Measurements from ENCODE around the gene CMIP. TPM values are rescaled to one million over a fixed set of nuclear protein-coding genes. Genes with fewer than 3 reads are reported as not detected.

CMIP gene
- total and polyA plus RNA-seq, 10 of the 15 experiments (the other 5 are each of a cell fraction or from before 2014, with no cell fraction given): 1.2 to 43.2 (median 4.4) TPM

GRCh38 chr16:81636298-81636993, 191.8 kb downstream of the CMIP start:
- BruUV-seq (replicated peaks): no TSS peak
- Histone ChIP-seq H3K4me1 (ENCODE audit: control insufficient read depth, insufficient read depth, low read length) (no peaks in the 10 kb centered on the region), H3K4me3 (no peak overlapping the region), H3K27me3 (replicated peaks in 1 of 2; ENCODE audit: control insufficient read depth in 2 of 2, insufficient read depth in 2 of 2, low read length in 1 of 2) (no peaks in the 10 kb centered on the region), H3K4me2 (ENCODE audit: control insufficient read depth, insufficient read depth) (no peak overlapping the region), H3K36me3 (ENCODE audit: control insufficient read depth in 2 of 2, insufficient read depth in 2 of 2, low read length in 1 of 2) (peaks cover 0 to 2% of the 10 kb centered on the region in 2 experiments; a peak in 3 of 4 replicates), H2AFZ (ENCODE audit: control insufficient read depth, low read depth, low read length) (no peak overlapping the region), H4K20me1 (ENCODE audit: control insufficient read depth, insufficient read depth) (no peaks in the 10 kb centered on the region; the same call in 1 of the 2 replicates), H3K27ac (ENCODE audit: control insufficient read depth, insufficient read depth) (no peak overlapping the region), H3K9me3 (replicated peaks; ENCODE audit: control insufficient read depth, insufficient read depth, low read length) (no peaks in the 10 kb centered on the region), H3K79me2 (ENCODE audit: control insufficient read depth, insufficient read depth, low read length) (no peaks in the 10 kb centered on the region), H3K9ac (ENCODE audit: control insufficient read depth, insufficient read depth, low read length) (no peak overlapping the region)
- ATAC-seq: no peak
- POLR2A ChIA-PET: no interaction called here
- WGBS (ENCODE audit: insufficient coverage, insufficient replicate concordance, low lambda C conversion rate, missing lambda C conversion rate): 78% methylated on average over 15 of the region's 16 CpGs
- RAD21 ChIA-PET (ENCODE audit: unreplicated experiment): no interaction called here
- SMC1A ChIA-PET (ENCODE audit: uncharacterized antibody, unreplicated experiment): no interaction called here
- no peak for FAIRE-seq
- no peak for DNase-seq (ENCODE audit: low read depth, low spot score)
- TF ChIP-seq TCF7 (IDR thresholded peaks at IDR 0.05; ENCODE audit: borderline replicate concordance) (no peak), NBN (IDR thresholded peaks at IDR 0.05) (no peak), USF2 (IDR thresholded peaks at IDR 0.05; ENCODE audit: borderline replicate concordance, low read depth, low read length) (no peak), ATF7 (IDR thresholded peaks at IDR 0.05; ENCODE audit: low read depth) (no peak), SRF (IDR thresholded peaks at IDR 0.05; ENCODE audit: low read depth in 2 of 2, low read length in 2 of 2) (no peak), NFYB (IDR thresholded peaks at IDR 0.05; ENCODE audit: insufficient read depth, low read depth, low read length) (no peak), ASH2L (IDR thresholded peaks at IDR 0.05; ENCODE audit: borderline replicate concordance, low read depth) (no peak), ZBTB40 (IDR thresholded peaks at IDR 0.05; ENCODE audit: borderline replicate concordance) (no peak), HSF1 (IDR thresholded peaks at IDR 0.05; ENCODE audit: low read depth, low read length) (no peak), SPI1 (IDR thresholded peaks at IDR 0.05; ENCODE audit: borderline replicate concordance, insufficient read depth, low read depth, low read length) (no peak), CHD2 (IDR thresholded peaks at IDR 0.05; ENCODE audit: borderline replicate concordance, low read depth, low read length) (no peak), NRF1 (conservative IDR thresholded peaks at IDR 0.05; ENCODE audit: low read depth, low read length) (no peak), NFXL1 (IDR thresholded peaks at IDR 0.05; ENCODE audit: borderline replicate concordance) (no peak), SMC3 (IDR thresholded peaks at IDR 0.05; ENCODE audit: borderline replicate concordance, low read length) (no peak)
- in situ Hi-C loops (cut with MboI) (no loop called here), intact Hi-C loops (cut with micrococcal nuclease; ENCODE audit: unreplicated experiment) (no loop called here)
- CTCF ChIA-PET: interaction anchor here (0.9 kb wide), 1 partner anchor 233 kb away, joined by 3 read pairs; no protein-coding TSS in a partner anchor

Measured in GM12878 (cell line).